Upper lobe of right lung (tissue), 1 donor: ENCODE measurements around the gene ACY1. TPM values are rescaled to one million over a fixed set of nuclear protein-coding genes. Genes with fewer than 3 reads are reported as not detected.

ENCODE experiments used
- ATAC-seq: fragments of 200-7000 bp; cut with Tn5 transposase; one replicate; pipeline ENCODE4 v1.9.1; 2020; ENCODE audit warnings: mild to moderate bottlenecking, moderate library complexity
- DNase-seq: peaks from one replicate; pipeline ENCODE4 v3.0.0-alpha.2; 2020
- H3K27ac ChIP-seq: fragments of 200-600 bp; one replicate; pipeline ENCODE4 v1.8.0; 2022
- H3K27me3 ChIP-seq: fragments of 200-600 bp; one replicate; pipeline ENCODE4 v1.8.0; 2022; ENCODE audit warnings: mild to moderate bottlenecking
- H3K36me3 ChIP-seq: fragments of 200-600 bp; one replicate; pipeline ENCODE4 v1.8.0; 2022
- H3K4me1 ChIP-seq: fragments of 200-600 bp; one replicate; pipeline ENCODE4 v1.8.0; 2022
- H3K4me3 ChIP-seq: fragments of 200-600 bp; one replicate; pipeline ENCODE4 v1.8.0; 2022; ENCODE audit warnings: mild to moderate bottlenecking
- H3K9me3 ChIP-seq: fragments of 200-600 bp; one replicate; pipeline ENCODE4 v1.8.0; 2022
- intact Hi-C: fragments of 100-400 bp; cut with DNase I; formaldehyde crosslinking; loops from one replicate; pipeline ENCODE4 v1.11.0; 2022
- total RNA-seq: library from RNA; stranded (reverse); fragmentation: NEBNext Ultra II Directional; extraction: Animal tissue kit (Norgen Biotek cat#: 25700); gene quantifications from one replicate; pipeline ENCODE4 v1.2.1, GENCODE V29; 2021
- TF ChIP-seq, protein P1 (sequence below): fragments of 200-600 bp; IDR thresholded peaks from one replicate; pipeline ENCODE4 v1.8.0; 2022; ENCODE audit warnings: antibody characterized with exemption
- donor health status: DM: no; HTN: yes; CAD: no; lungs with severe emphysema.

The ACY1 gene
- total RNA-seq, 1 donor from 2014 or later, result 26.5 TPM

GRCh38 chr3:51961011-51961410 is 22.3 kb upstream of the ACY1 start:
- H3K4me3 ChIP-seq, result no peak overlapping the region
- intact Hi-C loops, result no loop called here
- ATAC-seq (no peak), DNase-seq (no peak)
- no peaks in the 10 kb centered on the region for H3K27me3 ChIP-seq
- TF ChIP-seq, protein P1, sequence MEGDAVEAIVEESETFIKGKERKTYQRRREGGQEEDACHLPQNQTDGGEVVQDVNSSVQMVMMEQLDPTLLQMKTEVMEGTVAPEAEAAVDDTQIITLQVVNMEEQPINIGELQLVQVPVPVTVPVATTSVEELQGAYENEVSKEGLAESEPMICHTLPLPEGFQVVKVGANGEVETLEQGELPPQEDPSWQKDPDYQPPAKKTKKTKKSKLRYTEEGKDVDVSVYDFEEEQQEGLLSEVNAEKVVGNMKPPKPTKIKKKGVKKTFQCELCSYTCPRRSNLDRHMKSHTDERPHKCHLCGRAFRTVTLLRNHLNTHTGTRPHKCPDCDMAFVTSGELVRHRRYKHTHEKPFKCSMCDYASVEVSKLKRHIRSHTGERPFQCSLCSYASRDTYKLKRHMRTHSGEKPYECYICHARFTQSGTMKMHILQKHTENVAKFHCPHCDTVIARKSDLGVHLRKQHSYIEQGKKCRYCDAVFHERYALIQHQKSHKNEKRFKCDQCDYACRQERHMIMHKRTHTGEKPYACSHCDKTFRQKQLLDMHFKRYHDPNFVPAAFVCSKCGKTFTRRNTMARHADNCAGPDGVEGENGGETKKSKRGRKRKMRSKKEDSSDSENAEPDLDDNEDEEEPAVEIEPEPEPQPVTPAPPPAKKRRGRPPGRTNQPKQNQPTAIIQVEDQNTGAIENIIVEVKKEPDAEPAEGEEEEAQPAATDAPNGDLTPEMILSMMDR, result no peak
- no peaks in the 10 kb centered on the region for H3K36me3 ChIP-seq
- H3K4me1 ChIP-seq, result peaks cover 8% of the 10 kb centered on the region
- H3K9me3 ChIP-seq, result no peaks in the 10 kb centered on the region
- H3K27ac ChIP-seq, result no peak overlapping the region

- intact Hi-C loops, result no loop called here
- H3K4me1 ChIP-seq, result peaks cover 5% of the 10 kb centered on the region
Measured at GRCh38 chr3:51961602-51962569, 21.4 kb upstream of the ACY1 start.

DNA sequence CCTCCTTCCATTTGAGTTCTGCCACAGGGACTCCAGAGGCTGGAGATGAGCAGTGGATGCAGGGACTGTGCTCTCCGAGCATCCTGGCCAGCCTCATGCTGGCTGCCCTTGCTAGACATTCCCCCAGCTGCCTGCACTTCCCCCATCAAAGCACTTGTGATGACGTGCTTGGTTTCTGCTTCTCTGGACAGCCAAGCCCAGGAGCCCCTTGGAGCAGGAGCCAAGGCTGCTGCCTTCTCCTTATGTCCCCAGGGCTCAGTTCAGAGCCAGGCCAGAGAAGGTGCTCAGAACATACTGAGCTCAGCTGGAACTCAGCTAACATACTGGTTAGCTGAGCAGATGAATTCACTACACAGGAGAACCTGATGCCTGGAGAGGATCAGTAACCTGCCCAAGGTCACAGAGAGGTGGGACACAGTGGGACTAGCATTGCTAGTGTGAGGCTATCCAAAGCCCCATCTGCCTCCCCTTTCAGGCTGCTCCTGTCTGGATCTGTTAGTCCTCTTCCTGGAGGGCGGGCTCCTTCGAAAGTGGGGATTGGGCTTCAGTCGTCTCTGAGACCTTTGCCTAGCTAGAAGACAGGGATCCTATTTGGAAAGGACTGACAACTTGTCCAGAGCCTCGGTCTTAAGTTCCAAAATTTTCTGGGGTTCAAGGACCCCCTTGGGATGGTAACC is 20.3 kb upstream of the ACY1 start:
- TF ChIP-seq, protein P1, result no peak
- H3K4me1 ChIP-seq, result peaks cover 6% of the 10 kb centered on the region
- H3K4me3 ChIP-seq, result no peak overlapping the region
- no peak overlapping the region for H3K27ac ChIP-seq
- no peaks in the 10 kb centered on the region for H3K36me3 ChIP-seq
- H3K9me3 ChIP-seq, result no peaks in the 10 kb centered on the region
- ATAC-seq (no peak), DNase-seq (no peak)
- intact Hi-C loops, result no loop called here
- H3K27me3 ChIP-seq, result no peaks in the 10 kb centered on the region

More at GRCh38 chr3:51961602-51962569, 21.4 kb upstream of the ACY1 start:
- TF ChIP-seq, protein P1, result no peak
- Histone ChIP-seq H3K36me3 (no peaks in the 10 kb centered on the region), H3K4me3 (no peak overlapping the region), H3K27me3 (no peaks in the 10 kb centered on the region), H3K9me3 (no peaks in the 10 kb centered on the region), H3K27ac (no peak overlapping the region)
- no peak for ATAC-seq
- DNase-seq, result no peak

DNA sequence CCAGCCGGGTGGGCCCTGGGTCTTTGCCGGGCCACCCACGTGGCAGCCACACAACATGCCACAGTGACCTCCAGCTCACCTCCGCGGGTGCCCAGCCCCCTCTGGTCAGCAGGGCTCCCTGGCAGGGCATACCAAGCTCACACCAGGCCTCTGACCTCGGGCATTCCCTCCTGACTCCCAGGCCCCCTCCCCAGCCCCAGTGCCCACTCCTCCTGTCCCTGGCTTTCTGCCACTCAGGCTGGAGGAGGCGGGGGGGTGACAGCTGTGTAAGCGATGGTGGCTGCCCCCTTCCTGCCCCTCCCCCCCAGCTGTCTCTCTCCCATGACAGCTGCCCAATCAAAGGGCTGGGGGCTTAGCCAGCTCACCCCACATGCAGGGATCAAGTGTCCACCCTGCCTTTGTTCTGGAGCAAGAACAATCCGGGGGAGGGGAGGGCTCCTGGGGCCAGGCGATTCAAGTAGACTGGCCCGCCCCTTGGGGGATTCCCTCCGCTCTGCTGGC is 19.3 kb upstream of the ACY1 start:
- DNase-seq (no peak), ATAC-seq (no peak)
- intact Hi-C loops, result no loop called here
- Histone ChIP-seq H3K9me3 (no peaks in the 10 kb centered on the region), H3K4me1 (peaks cover 13% of the 10 kb centered on the region), H3K4me3 (no peak overlapping the region), H3K27ac (no peak overlapping the region), H3K36me3 (no peaks in the 10 kb centered on the region), H3K27me3 (no peaks in the 10 kb centered on the region)
- TF ChIP-seq, protein P1, result no peak

- ATAC-seq, result no peak
- intact Hi-C loops, result no loop called here
Measured at GRCh38 chr3:51964521-51964920, 18.8 kb upstream of the ACY1 start.

More at GRCh38 chr3:51964521-51964920, 18.8 kb upstream of the ACY1 start:
- no peak overlapping the region for H3K4me3 ChIP-seq
- H3K27ac ChIP-seq, result no peak overlapping the region
- TF ChIP-seq, protein P1, result no peak
- DNase-seq, result no peak
- H3K9me3 ChIP-seq, result no peaks in the 10 kb centered on the region
- H3K36me3 ChIP-seq, result no peaks in the 10 kb centered on the region
- peaks cover 13% of the 10 kb centered on the region for H3K4me1 ChIP-seq
- H3K27me3 ChIP-seq, result no peaks in the 10 kb centered on the region
